Raji (cell line): ENCODE measurements around the gene GPC1.

ENCODE experiments used
- POLR2A ChIP-seq: IDR thresholded peaks from 2 replicates; pipeline ENCODE4 v1.6.1; 2011; ENCODE audit warnings: low read depth, low read length, control low read depth; ENCODE audit not compliant: insufficient read depth

Gene GPC1

GRCh38 chr2:240440251-240440650 is 4.8 kb downstream of the GPC1 start:
- no peak for TF ChIP-seq POLR2A

GRCh38 chr2:240440704-240441320 is 5.3 kb downstream of the GPC1 start:
- TF ChIP-seq POLR2A = no peak

GRCh38 chr2:240441326-240441992 is 6.0 kb downstream of the GPC1 start:
- TF ChIP-seq POLR2A = no peak

GRCh38 chr2:240441993-240442411 is 6.5 kb downstream of the GPC1 start:
- TF ChIP-seq POLR2A = no peak

GRCh38 chr2:240442891-240443715 is 7.6 kb downstream of the GPC1 start:
- no peak for TF ChIP-seq POLR2A

- no peak for TF ChIP-seq POLR2A
Observed at GRCh38 chr2:240443891-240444301, 8.4 kb downstream of the GPC1 start.

GRCh38 chr2:240444464-240444863 is 9.0 kb downstream of the GPC1 start:
- TF ChIP-seq POLR2A = no peak

- TF ChIP-seq POLR2A = no peak
Observed at GRCh38 chr2:240445961-240446663, 10.6 kb downstream of the GPC1 start.

- no peak for TF ChIP-seq POLR2A
Observed at GRCh38 chr2:240446664-240447175, 11.3 kb downstream of the GPC1 start.

GRCh38 chr2:240447331-240447730 is 11.9 kb downstream of the GPC1 start:
- TF ChIP-seq POLR2A = no peak

GRCh38 chr2:240447934-240448333 is 12.5 kb downstream of the GPC1 start:
- TF ChIP-seq POLR2A = no peak

- TF ChIP-seq POLR2A = no peak
Observed at GRCh38 chr2:240448387-240449274, 13.2 kb downstream of the GPC1 start.

GRCh38 chr2:240449764-240450531 is 14.5 kb downstream of the GPC1 start:
- TF ChIP-seq POLR2A = no peak
